Ishikawa (cell line): Measurements from ENCODE around the gene NF2.

Experiments
- CEBPB ChIP-seq: IDR thresholded peaks from 2 replicates; pipeline ENCODE4 v1.6.1; 2012
- FOXM1 ChIP-seq: IDR thresholded peaks from 2 replicates; pipeline ENCODE4 v1.6.1; 2012; ENCODE audit warnings: low read depth, borderline replicate concordance
- NFIC ChIP-seq: IDR thresholded peaks from 2 replicates; pipeline ENCODE4 v1.6.1; 2012
- RAD21 ChIP-seq: IDR thresholded peaks from 2 replicates; pipeline ENCODE4 v1.6.1; 2012; ENCODE audit warnings: low read depth
- YY1 ChIP-seq: IDR thresholded peaks from 2 replicates; pipeline ENCODE4 v1.6.1; 2012; ENCODE audit warnings: low read depth
- ZBTB7A ChIP-seq: IDR thresholded peaks from 2 replicates; pipeline ENCODE4 v1.6.1; 2012; ENCODE audit warnings: low read depth

DNA sequence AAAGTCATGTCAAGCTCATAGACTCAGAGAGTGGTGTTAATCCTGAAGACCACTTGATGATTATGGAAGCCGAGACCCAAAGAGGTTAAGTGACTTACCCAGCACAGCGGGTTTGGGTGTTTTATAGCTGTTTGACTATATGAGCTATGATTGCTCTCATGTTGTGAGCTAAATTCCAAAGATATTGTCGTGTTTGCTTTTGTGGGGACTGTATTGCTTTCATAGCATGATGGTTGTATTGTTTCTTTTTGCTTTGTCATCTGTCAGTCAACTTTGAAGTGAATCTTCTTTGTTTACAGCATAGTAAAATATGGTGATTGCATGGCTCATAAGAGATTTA lies 23.7 kb downstream of the NF2 start:
- TF ChIP-seq NFIC: no peak
- TF ChIP-seq FOXM1: no peak
- TF ChIP-seq CEBPB: no peak
- TF ChIP-seq RAD21: no peak
- no peak for TF ChIP-seq ZBTB7A
- TF ChIP-seq YY1: no peak
